Measurements from ENCODE around the gene CLCN4. TPM values are rescaled to one million over a fixed set of nuclear protein-coding genes. Genes with fewer than 3 reads are reported as not detected.

Gene CLCN4
- total RNA-seq = 1.5 and 4.1 TPM in 2 replicates

DNA sequence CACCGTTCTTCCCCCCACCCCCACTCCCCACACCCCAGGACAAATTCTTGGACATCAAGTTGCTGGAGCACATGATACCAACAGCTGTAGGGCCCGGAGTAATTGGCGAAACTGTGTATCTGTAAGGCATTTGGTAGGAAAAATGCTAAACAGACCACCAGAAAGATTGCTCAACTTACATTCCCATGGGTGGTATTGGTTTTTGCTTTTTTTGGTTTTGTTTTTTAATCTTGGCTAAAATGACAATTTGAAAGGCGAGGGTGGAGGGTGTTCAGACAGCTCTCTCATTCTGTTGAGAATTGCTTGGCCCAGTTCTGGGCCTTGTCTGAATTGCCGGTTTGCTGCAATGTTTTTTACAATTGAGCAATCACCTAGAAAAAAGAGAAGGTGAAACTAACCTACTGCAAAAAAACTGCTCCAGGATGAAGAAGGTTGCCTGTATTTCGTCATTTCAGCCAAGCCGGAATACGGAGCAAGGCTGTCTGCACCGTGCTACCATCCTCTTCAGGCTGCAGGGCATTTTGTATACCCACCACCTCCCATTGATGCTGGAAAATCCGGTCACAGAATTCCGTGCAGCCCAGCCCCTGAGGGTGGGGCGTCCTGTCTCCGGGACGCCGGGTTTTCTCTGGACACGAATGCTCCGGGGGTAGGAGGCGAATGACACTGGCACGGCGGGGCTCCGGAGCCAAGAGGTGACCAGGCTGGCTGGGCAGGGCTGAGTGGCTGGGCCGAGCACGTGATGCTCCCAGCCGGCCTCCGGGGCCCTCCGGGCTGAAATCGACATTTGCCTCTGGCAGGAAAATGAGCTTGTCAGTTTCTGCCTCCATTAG lies at the start of gene CLCN4:
Gene CLCN4 (plus strand): TSS at position 777 of the 833 bp plus-strand sequence. CDS start 28,058 bp downstream, outside the sequence.

Other genes starting within 250 kb of the CLCN4 start
- 0.13 TPM in 1 of 2 replicates, not detected in the other for gene CLDN34, start 189.6 kb upstream of the CLCN4 start, total RNA-seq

Data from epithelial cell of alveolus of lung (primary cell).